HEK293T (cell line): ENCODE data around the gene PKM.

ENCODE experiments used
- CTCF ChIA-PET: fragments of 350-600 bp; formaldehyde crosslinking; extraction: SDS; loops from one replicate; lab custom pipeline; 2021; ENCODE audit warnings: antibody characterized with exemption, inconsistent platforms; lab: Yijun Ruan, JAX
- POLR2A ChIA-PET: fragments of 350-600 bp; formaldehyde crosslinking; extraction: SDS; loops from one replicate; lab custom pipeline; 2020; ENCODE audit warnings: antibody characterized with exemption, inconsistent platforms; lab: Yijun Ruan, JAX
- DNase-seq: peaks from one replicate; pipeline ENCODE4 v3.0.0; 2012; ENCODE audit warnings: mixed read lengths; ENCODE audit errors: extremely low spot score
- ARNT ChIP-seq: fragments of 450-650 bp; IDR thresholded peaks from 2 replicates; pipeline ENCODE4 v1.6.1; 2017; ENCODE audit warnings: mild to moderate bottlenecking
- BHLHE40 ChIP-seq: fragments of 450-650 bp; IDR thresholded peaks from 2 replicates; pipeline ENCODE4 v1.6.1; 2016; ENCODE audit warnings: mild to moderate bottlenecking, moderate library complexity, borderline replicate concordance
- CTBP1 ChIP-seq: fragments of 450-650 bp; IDR thresholded peaks from 2 replicates; pipeline ENCODE4 v1.6.1; 2016; ENCODE audit warnings: borderline replicate concordance
- ELF4 ChIP-seq: fragments of 450-650 bp; IDR thresholded peaks from 2 replicates; pipeline ENCODE4 v1.6.1; 2017; ENCODE audit warnings: antibody characterized with exemption
- FOXA1 ChIP-seq: fragments of 450-650 bp; IDR thresholded peaks from 2 replicates; pipeline ENCODE4 v1.6.1; 2016; ENCODE audit warnings: mild to moderate bottlenecking
- FOXK2 ChIP-seq: fragments of 450-650 bp; IDR thresholded peaks from 2 replicates; pipeline ENCODE4 v1.6.1; 2016; ENCODE audit warnings: mild to moderate bottlenecking
- FOXM1 ChIP-seq: fragments of 450-650 bp; IDR thresholded peaks from 2 replicates; pipeline ENCODE4 v1.6.1; 2017; ENCODE audit warnings: mild to moderate bottlenecking, borderline replicate concordance
- HDGF ChIP-seq: fragments of 450-650 bp; IDR thresholded peaks from 2 replicates; pipeline ENCODE4 v1.6.1; 2017; ENCODE audit warnings: antibody characterized with exemption, borderline replicate concordance
- L3MBTL2 ChIP-seq: fragments of 450-650 bp; conservative IDR thresholded peaks from 2 replicates; pipeline ENCODE4 v1.6.1; 2016; ENCODE audit warnings: mild to moderate bottlenecking
- LEF1 ChIP-seq: fragments of 450-650 bp; IDR thresholded peaks from 2 replicates; pipeline ENCODE4 v1.6.1; 2017; ENCODE audit warnings: mild to moderate bottlenecking, borderline replicate concordance
- NFRKB ChIP-seq: fragments of 450-650 bp; IDR thresholded peaks from 2 replicates; pipeline ENCODE4 v1.6.1; 2016; ENCODE audit warnings: mild to moderate bottlenecking, moderate library complexity
- SP1 ChIP-seq: fragments of 450-650 bp; IDR thresholded peaks from 2 replicates; pipeline ENCODE4 v1.6.1; 2017
- SUZ12 ChIP-seq: fragments of 450-650 bp; IDR thresholded peaks from 2 replicates; pipeline ENCODE4 v1.6.1; 2016; ENCODE audit warnings: mild to moderate bottlenecking
- TARDBP ChIP-seq: fragments of 450-650 bp; IDR thresholded peaks from 2 replicates; pipeline ENCODE4 v1.6.1; 2016
- ZNF384 ChIP-seq: fragments of 450-650 bp; IDR thresholded peaks from 2 replicates; pipeline ENCODE4 v1.6.1; 2016
- TF ChIP-seq, protein P1 (sequence below): fragments of 450-650 bp; IDR thresholded peaks from 2 replicates; pipeline ENCODE4 v1.6.1; 2016

Gene PKM

GRCh38 chr15:72156928-72157327, 74.1 kb downstream of the PKM start:
- ChIA-PET CTCF (interaction anchor here (0.7 to 3.0 kb wide), 8 partner anchors 8 to 413 kb away, joined by 3 to 14 read pairs (median 5); no protein-coding TSS in a partner anchor), POLR2A (interaction anchor here (1.1 kb wide), 1 partner anchor 39 kb away, joined by 4 read pairs; the partner anchor contains the start of genes MYO9A and SENP8)
- DNase-seq = no peak
- TF ChIP-seq ELF4 = no peak
- no peak for TF ChIP-seq TARDBP
- TF ChIP-seq LEF1 = no peak
- TF ChIP-seq ARNT = no peak

DNA sequence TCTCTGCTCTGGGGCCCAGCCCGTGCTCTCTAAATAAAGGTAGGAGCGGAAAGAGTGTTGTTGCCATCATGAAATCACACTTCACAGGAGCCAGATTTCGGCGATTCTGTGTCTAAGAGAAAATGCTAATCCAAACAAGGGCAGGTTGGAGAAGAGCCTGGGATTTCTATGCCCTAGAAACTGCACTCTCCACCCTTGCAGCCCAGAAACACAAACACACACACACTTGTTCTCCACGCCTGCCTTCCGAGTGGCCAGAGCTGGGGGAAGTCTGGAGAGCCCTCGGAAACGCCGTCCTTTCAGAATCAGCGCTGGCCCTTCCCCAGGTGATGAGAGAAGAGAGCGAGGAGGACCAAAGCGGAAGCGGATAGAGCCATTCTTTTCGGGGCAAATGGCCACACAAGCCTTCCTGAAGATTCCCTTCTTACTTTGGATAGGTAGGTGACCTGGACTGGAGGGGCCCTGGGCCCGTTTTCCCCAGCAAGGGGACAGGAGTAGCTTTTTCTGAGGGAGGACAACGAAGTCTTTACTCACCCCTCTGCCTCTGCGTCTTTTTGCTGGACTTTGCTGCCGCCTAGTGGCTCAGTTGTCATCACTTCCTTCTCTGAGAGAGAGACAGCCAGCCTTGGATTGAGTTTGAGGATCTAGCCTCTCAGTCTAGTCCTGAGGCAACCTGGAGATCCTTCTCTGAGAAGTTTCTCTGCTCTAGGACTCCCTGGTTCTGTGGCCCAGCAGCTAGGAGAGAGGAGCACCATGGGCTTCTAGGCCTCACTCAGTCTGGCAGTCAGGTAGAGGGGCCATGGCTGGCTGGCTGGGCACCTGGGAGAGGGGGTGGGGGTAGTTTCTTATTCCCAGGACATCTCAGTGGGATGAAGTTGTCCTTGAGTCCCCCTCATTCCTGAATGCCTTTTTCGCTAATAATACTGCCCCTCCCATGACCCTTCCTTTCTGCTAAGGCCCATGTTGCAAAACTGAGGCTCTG, 75.1 kb downstream of the PKM start:
- DNase-seq = peak; percentile 81
- ChIA-PET CTCF (interaction anchor here (0.5 to 3.0 kb wide), 13 partner anchors 9 to 412 kb away, joined by 3 to 14 read pairs (median 4); no protein-coding TSS in a partner anchor), POLR2A (interaction anchor here (1.1 kb wide), 1 partner anchor 38 kb away, joined by 4 read pairs; the partner anchor contains the start of genes MYO9A and SENP8)
- TF ChIP-seq BHLHE40 = no peak
- TF ChIP-seq LEF1 = no peak
- TF ChIP-seq HDGF = no peak
- TF ChIP-seq CTBP1 = no peak
- no peak for TF ChIP-seq FOXM1
- no peak for TF ChIP-seq ELF4
- no peak for TF ChIP-seq ZNF384

DNA sequence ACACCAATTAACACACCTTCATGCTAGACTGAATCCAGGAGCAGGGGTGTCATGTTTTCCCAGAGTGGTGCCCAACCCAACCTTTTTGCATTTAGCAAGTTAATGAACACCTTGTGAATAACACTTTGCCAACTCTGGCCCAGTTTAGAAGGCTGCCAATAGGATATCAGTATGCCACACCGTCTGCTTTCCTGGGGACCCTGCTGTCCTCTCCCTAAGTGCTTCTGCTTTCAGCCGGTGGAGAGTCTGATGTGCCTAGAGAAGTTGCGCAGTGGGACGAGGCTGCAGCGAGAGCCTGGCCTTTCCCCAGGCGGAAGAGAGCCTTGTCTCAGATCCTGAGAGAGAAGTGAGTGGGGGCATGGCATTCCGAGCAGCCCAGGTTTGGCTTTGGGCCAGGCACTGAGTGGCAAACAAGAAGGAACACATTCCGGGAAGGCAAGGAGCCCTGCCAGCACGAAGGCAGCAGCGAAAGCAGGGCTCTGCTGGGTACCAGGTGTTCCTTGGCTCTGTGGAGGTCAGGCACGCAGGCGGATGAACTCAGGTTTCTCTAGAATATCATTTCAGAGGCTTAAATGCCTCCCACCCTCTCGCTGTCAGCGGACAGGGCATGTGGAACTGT, 75.9 kb downstream of the PKM start:
- DNase-seq = no peak
- POLR2A ChIA-PET = no interaction called here
- TF ChIP-seq LEF1 = no peak
- no peak for TF ChIP-seq ARNT
- TF ChIP-seq FOXK2 = no peak
- TF ChIP-seq CTBP1 = no peak
- TF ChIP-seq, protein P1, sequence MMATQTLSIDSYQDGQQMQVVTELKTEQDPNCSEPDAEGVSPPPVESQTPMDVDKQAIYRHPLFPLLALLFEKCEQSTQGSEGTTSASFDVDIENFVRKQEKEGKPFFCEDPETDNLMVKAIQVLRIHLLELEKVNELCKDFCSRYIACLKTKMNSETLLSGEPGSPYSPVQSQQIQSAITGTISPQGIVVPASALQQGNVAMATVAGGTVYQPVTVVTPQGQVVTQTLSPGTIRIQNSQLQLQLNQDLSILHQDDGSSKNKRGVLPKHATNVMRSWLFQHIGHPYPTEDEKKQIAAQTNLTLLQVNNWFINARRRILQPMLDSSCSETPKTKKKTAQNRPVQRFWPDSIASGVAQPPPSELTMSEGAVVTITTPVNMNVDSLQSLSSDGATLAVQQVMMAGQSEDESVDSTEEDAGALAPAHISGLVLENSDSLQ = no peak
- no peak for TF ChIP-seq TARDBP
- no peak for TF ChIP-seq L3MBTL2
- TF ChIP-seq FOXA1 = no peak
- TF ChIP-seq NFRKB = no peak
- TF ChIP-seq ELF4 = no peak
- TF ChIP-seq FOXM1 = no peak
- TF ChIP-seq BHLHE40 = no peak
- TF ChIP-seq HDGF = no peak
- no peak for TF ChIP-seq SUZ12
- no peak for TF ChIP-seq SP1
- CTCF ChIA-PET = no interaction called here

- DNase-seq = no peak
- TF ChIP-seq FOXK2 (no peak), TARDBP (no peak), SUZ12 (no peak), BHLHE40 (no peak)
- TF ChIP-seq, protein P1 = no peak
- ChIA-PET CTCF (no interaction called here), POLR2A (no interaction called here)
Observed at GRCh38 chr15:72154316-72154715, 76.7 kb downstream of the PKM start.

DNA sequence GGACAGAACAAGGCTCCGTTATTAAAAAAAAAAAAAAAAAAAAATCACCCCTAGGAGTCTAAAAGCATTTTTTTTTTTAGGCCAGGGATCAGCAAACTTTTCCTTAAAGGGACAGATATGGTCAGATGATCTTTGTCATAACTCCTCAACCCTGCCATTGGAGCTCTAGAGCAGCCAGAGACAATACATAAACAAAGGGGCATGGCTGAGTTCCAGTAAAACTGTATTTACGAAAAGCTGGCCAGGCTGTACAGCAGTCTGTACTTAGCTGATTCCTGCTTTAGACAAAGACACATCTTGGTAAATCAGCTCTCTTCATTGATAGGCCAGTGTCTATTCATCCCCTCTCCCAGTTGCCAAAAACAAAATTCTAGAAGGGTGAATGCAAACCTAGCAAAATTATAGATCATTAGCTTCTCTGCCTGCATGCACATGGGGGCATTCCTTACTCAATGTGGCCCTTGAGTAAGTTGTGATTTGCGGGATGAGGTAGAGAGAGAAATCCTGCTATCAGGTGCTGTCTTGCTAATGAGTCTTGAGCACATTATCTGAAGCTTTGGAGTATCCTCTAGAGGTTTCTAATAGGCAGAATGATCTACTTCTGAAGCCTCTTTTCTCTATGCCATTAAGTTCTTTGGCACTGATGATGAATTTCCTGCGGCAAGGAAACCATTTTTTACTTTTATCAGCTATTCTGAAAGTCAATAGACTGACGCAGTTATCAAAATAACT, 77.6 kb downstream of the PKM start:
- ChIA-PET CTCF (interaction anchor here (0.5 to 1.0 kb wide), 3 partner anchors 9 to 46 kb away, joined by 3 to 6 read pairs (median 4); no protein-coding TSS in a partner anchor), POLR2A (no interaction called here)
- DNase-seq = no peak

More for the DNA sequence above, 77.6 kb downstream of the PKM start:
- TF ChIP-seq NFRKB (no peak), BHLHE40 (no peak)
